Central memory CD4-positive, alpha-beta T cell (primary cell): ENCODE results near the gene FOXL3.

Experiments
- DNase-seq: peaks from one replicate; pipeline ENCODE4 v3.0.0; 2022

The FOXL3 gene

GRCh38 chr7:303884-304573, 14.1 kb downstream of the FOXL3 start:
- no peak for DNase-seq

DNA sequence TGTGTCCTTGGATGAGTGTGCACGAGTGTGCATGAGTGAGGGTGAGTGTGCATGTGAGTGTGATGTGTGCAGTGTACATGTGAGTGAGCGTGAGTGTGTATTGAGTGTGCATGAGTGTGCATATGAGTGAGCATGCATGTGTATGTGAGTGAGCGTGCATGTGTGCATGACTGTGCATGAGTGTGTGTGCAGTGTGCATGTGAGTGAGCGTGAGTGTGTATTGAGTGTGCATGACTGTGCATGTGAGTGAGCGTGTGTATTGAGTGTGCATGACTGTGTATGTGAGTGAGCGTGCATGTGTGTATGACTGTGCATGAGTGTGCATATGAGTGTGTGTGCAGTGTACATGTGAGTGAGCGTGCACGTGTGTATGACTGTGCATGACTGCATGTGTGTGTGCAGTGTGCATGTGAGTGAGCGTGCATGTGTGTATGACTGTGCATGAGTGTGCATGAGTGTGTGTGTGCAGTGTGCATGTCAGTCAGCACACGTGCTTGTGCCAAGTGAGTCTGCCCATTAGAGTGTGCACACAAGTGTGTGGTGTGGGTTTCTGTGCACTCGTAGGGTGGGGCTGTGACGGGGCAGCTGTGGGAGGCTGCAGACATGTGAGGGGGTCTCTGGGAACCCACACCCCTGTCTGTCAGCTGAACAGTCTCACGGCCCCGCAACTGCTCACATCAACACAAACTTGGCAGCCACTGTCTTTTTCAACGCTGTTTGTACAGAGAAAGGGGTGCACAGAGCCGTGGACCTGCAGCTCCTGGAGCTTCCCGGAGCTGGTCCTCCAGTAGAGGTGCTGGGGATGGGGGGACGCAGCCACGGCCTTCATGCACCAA, 14.8 kb downstream of the FOXL3 start:
- DNase-seq, result no peak

GRCh38 chr7:305410-306151, 15.6 kb downstream of the FOXL3 start:
- DNase-seq, result no peak

DNA sequence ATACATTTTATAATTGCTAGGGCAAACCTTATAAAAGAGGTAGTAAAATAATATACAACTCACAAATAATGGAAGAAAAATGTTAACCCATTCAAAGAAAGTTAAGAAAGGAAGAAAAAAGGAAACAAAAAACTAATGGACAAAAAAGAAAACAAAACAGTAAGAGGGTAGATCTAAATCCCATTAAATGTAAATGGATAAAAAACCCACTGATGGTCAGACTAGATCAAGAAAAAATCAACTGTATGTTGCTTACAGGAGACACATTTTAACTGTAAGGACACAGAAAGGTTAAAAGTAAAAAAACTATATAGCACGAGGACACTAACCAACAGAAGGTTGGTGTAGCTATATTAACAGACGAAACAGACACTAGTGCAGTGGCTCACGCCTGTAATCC, 18.0 kb downstream of the FOXL3 start:
- DNase-seq, result no peak

DNA sequence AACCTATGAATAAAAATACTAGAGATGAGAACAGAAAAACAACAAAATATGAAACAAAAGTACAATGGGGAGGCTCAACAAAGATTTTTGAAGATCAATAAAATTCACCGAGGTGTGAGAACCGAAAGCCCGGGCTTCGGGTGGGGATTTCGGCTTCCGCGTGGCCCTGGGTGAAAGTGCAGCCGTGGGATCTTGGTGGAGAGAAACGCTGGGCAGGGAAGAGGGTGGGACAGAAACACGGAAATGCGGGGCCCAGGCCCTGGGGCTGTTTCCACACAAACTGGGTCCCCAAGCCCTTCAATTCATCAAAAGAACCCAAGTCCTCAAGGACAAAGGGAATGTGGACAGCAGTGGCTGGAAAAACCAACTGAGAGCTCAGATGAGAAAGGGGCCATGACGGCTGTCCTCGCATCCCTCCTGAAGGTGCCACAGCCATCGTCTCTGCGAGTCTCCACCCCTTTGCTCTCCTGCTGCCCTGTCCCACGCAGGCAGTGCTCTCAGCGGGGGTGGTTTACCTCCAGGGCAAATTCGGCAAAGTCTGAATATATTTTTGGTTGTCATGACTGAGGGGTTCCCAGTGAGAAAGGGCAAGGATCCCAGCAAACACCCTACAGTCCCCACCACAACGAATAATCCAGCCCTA, 19.7 kb downstream of the FOXL3 start:
- no peak for DNase-seq

DNA sequence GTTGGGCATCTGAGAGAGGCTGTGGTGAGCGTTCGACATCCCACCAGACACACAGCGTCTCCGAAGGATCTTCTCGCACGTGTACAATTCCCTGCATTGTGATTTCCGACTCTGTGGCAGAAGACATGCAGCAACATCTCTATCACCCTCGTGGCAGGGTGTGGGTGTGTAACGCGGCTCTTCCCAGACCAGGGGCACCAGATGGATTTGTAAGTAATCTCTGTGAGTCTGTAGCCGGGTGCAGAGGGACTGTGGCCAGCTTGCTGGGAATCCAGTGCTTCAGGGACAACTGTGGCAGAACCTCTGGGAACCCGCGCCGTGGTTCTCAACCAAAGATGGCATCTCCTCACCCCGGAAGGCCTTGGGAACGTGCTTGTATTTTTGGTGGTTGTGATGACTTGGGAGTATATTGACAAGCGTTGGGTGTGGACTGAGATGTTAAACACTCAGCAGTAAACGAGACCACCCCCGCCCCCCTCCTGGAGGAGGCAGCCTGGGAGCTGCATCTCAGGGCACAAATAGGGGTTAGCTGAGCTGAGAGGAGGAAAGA, 21.2 kb downstream of the FOXL3 start:
- no peak for DNase-seq

GRCh38 chr7:311796-312195, 21.8 kb downstream of the FOXL3 start:
- DNase-seq, result no peak

DNA sequence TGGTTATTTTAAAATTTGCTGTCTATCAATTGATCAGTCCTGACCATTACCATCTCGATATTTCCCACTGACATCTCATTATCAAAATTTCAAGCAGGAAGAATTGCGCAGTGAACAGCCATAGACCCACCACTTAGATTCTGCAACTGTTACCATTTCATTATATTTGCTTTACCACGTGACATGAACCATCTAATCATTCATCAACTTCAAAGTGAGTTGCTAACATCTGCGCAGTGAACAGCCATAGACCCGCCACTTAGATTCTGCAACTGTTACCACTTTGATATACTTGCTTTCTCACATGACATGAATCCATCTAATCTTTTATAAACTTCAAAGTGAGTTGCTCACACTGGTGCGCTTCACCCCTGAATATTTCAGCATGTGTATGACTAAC, 22.5 kb downstream of the FOXL3 start:
- no peak for DNase-seq

GRCh38 chr7:314853-315252, 24.9 kb downstream of the FOXL3 start:
- no peak for DNase-seq

- no peak for DNase-seq
Measured at GRCh38 chr7:315516-316265, 25.7 kb downstream of the FOXL3 start.

DNA sequence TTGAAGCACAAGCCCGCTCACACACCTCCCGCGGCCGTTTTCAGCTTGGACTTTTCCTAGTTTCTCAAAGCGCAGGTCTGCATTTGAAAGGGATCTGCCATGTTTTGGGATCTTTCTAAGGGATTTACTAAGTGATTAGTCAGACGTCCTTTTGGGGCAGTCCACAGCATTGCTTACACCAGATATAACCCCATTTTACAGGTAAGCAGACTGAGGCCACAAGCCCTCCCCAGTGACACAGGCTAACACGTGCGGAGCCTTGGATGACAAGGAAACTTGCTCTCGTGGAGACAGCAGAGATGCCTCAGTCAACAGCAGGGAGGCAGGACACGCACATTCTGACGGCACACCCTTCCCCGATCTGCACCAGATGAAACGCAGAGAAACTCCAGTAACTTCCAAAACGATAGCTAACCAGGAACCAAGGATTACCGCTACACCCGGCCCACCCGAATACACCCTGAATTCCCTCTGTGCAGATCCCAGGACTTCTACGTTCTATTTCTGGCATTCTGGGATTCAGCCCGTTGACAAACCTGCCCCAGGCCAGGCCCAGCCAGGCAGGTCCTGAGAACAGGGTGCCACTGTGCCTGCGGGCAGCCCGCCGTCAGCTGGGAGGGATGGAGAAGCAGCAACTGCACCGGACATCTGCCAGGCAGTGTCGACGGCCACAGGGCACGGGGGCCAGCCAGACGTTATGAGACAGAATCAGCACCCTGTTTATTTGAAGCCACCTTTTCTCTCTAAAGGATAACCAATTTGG, 27.9 kb downstream of the FOXL3 start:
- no peak for DNase-seq

GRCh38 chr7:318476-318875, 28.5 kb downstream of the FOXL3 start:
- no peak for DNase-seq

DNA sequence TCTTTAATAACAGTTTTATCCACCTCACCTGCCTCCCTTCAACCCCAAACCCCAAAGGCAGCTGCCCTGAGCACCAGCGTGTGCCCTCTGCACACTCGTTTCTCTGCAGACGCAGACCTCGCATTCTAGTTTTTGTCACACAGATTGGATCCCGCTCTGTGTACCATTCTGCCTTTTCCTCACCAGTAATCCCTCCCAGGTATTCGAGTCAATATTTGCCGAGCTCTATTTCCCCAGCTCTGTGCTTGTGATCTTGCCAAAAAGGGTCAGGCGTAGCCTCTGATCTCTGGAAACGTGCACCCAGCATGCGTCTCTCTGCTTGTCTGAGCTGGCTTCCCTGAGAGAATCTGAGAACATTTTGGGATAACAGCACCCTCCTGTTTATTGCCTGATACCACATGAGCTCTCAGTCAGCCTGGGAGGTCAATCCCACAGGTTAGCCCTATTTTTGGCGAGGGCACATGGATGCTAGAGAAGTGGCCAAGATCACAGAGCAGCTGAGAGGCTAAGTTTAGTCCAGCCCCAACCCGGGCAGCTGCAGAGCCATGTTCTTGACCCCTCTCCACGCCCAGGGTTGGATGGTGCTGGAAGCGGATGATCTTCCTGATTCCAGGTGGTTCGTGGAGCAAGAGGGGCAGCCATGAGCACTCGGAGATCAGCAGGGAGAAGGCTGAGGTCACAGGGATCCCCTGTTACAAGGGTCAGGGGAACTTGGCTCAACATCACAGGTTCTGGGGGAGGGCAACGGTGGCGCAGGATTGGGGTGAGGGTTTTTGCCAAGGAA, 29.1 kb downstream of the FOXL3 start:
- no peak for DNase-seq

DNA sequence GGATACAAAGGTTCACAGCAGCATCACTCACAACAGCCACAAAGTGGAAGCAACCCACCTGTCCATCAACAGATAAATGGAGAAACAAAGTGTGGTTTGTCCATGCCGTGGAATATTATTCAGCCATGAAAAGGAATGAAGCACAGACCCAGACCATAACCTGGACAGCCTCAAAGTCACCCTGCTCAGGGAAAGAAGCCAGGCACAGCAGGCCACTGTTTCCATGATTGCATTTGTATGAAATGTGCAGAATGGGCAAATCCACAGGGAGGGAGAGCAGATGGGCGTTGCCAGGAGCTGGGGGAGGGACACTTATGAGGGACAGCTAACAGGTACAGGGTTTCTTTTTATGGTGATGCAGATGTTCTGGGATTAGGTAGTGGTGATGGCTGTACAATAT, 30.3 kb downstream of the FOXL3 start:
- DNase-seq, result no peak

- peak; percentile 79 for DNase-seq
Measured at GRCh38 chr7:322111-322671, 32.2 kb downstream of the FOXL3 start.

DNA sequence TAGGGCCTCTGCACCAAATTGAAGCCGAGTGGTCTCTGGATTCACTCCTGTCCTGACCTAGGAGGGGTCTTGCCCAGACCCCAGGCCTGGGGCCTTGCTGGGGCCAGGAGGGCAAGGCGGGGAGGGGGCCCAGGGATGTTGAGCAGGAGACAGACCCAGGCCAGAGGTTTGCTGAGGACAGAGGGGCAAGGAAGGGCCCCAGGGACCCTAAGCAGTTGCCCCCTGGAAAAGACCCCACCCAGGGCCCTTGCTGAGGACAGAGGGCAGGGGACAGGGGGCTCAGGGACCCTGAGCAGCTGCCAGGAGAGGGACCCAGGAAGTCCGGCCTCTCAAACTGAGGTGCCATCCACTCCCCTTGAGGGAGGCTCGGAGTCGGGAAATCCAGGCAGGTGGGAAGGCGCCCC, 32.7 kb downstream of the FOXL3 start:
- DNase-seq, result no peak

GRCh38 chr7:323410-323809, 33.4 kb downstream of the FOXL3 start:
- no peak for DNase-seq

DNA sequence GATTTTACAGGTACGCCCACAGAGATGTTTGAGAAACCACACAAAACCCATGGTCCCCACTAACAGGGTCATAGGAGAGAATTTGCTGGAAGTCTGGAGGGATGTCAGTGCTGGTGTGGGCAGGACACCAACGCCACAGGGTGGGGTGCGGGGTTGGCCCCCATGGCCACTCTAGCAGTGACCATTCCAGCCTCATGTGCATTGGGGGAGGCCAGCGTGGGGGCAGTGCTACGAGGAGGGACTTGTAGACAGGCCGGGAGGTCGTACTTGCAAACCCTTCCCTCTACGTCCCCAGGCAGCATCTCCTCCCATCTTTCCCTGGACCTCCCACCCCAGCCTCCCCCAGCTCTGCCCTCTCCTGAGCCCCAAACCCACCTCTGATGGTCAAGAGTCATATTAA, 34.0 kb downstream of the FOXL3 start:
- no peak for DNase-seq

- DNase-seq, result no peak
Measured at GRCh38 chr7:325051-325798, 35.3 kb downstream of the FOXL3 start.
